ENCODE results near the gene MAST2.
"Not testable (repeated sequence)": the region's sequence is repeated elsewhere in the genome, so short reads cannot be mapped to it uniquely, and the experiment has no call there.

Gene MAST2

DNA sequence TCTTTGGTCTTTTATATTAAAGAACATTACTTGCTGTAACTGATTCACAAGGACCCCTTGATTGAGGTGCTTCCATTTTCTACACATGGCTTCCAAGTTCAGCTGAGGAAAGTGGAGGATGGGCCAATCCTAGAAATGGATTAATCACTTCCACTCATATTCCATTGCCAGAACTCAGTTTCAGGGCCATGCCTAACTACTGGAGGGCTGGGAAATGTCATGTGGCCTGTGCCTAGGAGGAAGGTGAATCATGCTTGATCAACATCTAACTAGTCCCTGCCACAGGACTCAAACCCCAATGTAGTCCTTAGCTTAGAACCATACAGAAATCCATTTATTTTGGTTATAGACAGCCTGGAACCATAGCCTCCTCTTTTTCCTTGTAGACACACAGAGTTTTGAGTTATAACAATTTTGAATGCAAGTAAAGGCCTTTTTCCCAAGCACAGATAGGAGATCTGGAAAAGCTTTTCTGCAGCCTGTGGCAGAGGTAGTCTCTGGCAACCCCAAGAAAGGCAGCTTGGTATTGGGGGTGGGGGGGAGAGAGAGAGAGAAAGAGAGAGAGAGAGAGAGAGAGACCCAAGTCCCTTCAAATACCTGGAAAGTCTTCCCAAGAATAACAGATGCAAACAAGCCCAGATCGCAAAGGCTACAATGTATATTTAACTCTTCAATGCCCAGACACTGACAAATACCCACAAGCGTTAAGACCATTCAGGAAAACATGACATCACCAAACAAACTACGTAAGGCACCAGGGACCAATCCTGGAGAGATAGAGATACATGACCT, 12.5 kb downstream of the MAST2 start:
- no peak for DNase-seq

- no peak for DNase-seq
Observed at GRCh38 chr1:45820173-45820572, 16.8 kb downstream of the MAST2 start.

GRCh38 chr1:45820788-45821187, 17.4 kb downstream of the MAST2 start:
- no peak for DNase-seq

DNA sequence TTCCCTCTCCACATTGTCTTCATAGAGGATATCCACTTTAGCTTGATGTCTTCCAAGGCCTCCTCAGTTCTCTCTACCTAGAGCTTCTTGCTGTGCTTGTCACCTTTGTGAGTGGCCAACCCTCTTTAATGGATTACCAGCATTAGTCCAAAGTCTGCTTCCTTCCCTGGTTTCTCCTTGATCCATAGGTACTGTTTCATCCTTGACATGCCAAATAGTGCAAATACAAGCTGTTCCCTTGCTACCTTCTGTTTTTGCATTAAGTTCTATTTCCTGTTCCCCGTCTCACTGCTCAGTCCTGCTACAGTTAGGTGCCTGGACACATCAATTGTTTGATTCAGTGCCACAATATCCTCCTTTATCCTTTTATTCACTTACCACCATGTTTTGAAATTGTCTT, 19.2 kb downstream of the MAST2 start:
- DNase-seq = no peak

- DNase-seq = no peak
Observed at GRCh38 chr1:45824607-45825006, 21.2 kb downstream of the MAST2 start.

DNA sequence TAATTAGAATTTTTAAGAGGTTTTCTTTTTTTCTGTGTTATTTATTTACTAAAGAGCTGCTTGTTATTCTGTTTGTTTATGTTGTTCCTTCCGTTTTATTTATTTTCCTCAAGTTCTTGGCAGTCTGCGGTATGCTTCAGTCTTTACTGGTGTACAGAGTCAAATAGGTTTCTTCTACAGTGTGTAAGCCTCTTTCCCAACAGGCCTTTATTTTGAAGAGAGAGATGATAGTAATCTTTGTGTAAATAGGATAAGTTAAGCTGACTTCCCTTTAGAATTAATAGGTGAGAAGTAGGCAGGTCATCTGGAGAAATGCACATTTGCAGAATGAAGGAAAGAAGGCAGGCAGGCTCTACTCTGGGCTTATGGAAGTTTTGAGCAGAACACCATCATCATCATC, 23.8 kb downstream of the MAST2 start:
- DNase-seq = no peak

- no peak for DNase-seq
Observed at GRCh38 chr1:45828841-45829240, 25.4 kb downstream of the MAST2 start.

GRCh38 chr1:45833361-45833760, 29.9 kb downstream of the MAST2 start:
- no peak for DNase-seq

DNA sequence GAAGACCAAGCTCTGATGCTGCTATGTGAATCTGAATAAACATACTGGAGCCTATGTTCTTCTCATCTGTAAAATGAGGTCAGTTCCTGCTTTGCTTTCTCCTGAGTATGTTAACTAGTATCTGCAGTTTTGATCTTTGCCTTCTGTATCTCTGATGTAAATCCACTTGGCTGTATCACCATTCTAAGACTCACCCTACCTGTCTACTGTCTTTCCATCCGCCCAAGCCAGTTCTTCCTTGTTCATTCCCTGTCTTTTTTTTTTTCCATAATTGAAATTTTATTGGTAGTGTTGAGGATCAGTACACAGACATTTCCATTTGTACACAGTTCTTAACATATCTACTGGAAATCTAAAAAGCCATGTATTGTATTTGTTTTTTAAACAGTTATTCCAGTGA, 31.3 kb downstream of the MAST2 start:
- DNase-seq = no peak

DNA sequence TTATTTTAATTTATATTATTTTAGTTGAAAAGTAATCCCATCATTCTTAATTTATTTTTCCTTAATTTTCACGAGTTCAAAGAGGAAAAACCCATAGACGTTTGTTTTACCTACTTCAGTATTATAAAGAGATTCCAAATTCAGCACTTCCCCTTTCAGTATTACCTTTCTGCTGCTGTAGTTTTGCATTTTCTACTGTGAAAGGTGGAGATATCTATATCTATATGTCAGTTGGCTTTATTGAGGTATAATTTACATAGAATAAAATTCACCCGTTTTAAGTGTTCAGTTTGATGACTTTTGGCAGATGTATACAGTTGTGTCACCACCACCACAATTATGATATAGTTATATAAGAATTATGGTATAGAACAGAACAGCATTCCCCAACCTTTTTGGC, 33.0 kb downstream of the MAST2 start:
- no peak for DNase-seq

GRCh38 chr1:45836861-45837260, 33.4 kb downstream of the MAST2 start:
- not testable (repeated sequence) for DNase-seq

GRCh38 chr1:45838322-45838721, 34.9 kb downstream of the MAST2 start:
- not testable (repeated sequence) for DNase-seq

- DNase-seq = no peak
Observed at GRCh38 chr1:45840704-45841103, 37.3 kb downstream of the MAST2 start.

GRCh38 chr1:45842786-45843185, 39.4 kb downstream of the MAST2 start:
- DNase-seq = no peak

GRCh38 chr1:45843474-45843905, 40.1 kb downstream of the MAST2 start:
- no peak for DNase-seq

GRCh38 chr1:45844000-45844399, 40.6 kb downstream of the MAST2 start:
- not testable (repeated sequence) for DNase-seq

DNA sequence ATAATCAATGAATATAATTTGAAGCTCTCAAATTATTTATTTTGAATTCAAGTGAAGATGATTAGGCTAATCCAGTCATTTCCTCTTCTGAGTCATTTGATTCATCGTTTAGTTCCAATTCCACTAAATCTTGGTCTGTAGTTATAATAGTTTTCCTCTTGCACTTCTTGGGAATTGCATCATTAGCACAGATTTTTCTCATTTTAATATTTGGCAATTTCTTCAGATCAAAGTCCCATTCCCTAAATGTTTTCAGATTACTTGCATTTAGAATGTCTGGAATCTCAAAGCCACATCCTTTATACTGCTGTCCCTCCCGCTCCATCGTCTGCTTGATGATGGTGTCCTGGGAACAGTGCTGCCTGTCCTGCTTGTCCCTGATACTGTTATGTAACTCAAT, 43.5 kb downstream of the MAST2 start:
- DNase-seq = no peak

GRCh38 chr1:45848097-45848496, 44.7 kb downstream of the MAST2 start:
- no peak for DNase-seq

DNA sequence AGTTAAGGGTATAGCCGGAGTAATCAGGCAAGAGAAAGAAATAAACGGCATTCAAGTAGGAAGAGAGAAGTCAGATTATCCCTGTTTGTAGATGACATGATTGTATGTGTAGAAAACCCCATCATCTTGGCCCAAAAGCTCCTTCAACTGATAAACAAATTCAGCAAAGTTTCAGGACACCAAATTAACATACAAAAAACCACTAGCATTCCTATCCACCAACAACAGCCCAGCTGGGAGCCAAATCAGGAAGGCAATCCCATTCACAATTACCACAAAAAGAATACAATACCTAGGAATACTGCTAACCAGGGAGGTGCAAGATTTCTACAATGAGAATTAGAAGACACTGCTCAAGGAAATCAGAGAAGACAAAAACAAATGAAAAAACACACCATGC, 45.3 kb downstream of the MAST2 start:
- no peak for DNase-seq

DNA sequence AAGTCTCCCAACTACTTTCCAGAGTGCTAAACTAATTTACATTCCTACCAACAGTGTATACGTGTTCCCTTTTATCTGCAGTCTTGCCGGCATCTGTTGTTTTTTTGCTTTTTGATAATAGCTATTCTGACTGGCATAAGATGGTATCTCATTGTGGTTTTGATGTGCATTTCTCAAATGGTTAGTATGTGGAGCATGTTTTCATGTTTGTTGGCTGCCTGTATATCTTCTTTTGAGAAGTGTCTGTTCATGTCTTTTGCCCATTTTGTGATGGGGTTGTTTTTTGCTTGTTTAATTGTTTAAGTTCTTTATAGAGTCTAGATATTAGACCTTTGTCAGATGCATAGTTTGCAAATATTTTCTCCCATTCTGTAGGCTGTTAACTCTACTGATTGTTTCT, 46.6 kb downstream of the MAST2 start:
- DNase-seq = no peak

DNA sequence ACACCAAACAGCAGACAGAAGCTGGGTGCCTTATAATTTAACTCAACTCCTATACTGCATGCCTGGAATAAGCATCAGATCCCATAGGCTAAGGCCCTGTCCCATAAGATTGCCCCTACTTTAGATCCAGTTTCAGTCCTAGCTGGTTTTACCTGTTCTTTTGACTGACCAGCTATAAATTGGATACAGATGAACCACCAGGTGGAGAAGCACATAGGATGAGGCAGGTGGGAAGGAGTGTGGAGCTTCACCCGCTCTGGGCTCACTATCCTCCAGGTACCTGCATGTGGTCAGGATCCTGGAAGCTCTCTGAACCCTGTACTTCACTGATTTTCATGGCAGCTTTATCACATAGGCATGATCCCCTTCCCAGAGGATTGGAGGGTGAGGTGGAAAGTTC, 51.3 kb downstream of the MAST2 start:
- DNase-seq = no peak

- no peak for DNase-seq
Observed at GRCh38 chr1:45857101-45857700, 53.8 kb downstream of the MAST2 start.

- not testable (repeated sequence) for DNase-seq
Observed at GRCh38 chr1:45857755-45858492, 54.5 kb downstream of the MAST2 start.

DNA sequence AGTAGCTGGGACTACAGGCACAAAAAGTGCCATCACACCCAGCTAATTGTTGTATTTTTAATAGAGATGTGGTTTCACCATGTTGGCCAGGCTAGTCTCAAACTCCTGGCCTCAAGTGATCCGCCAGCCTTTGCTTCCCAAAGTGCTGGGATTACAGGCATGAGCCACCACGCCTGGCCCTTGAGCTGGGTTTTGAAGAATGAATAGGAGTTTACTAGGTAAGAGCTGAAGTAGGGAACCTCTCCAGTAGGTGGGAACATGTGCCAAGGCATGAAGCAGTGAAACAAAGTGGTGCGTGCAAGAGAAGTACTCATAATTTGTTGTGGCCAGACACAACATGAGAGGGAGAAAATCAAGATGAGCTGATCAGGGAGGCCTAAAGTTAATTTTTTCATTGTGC, 55.8 kb downstream of the MAST2 start:
- DNase-seq = no peak
